ENCODE data around the gene CTSC. TPM values are rescaled to one million over a fixed set of nuclear protein-coding genes. Genes with fewer than 3 reads are reported as not detected.
"Not testable (repeated sequence)": the region's sequence is repeated elsewhere in the genome, so short reads cannot be mapped to it uniquely, and the experiment has no call there.

Gene CTSC
- total RNA-seq, 2 experiments from 2014 or later, result 19.1 to 22.2 TPM

- CTCF ChIA-PET, result interaction anchor here (0.7 kb wide), 1 partner anchor 172 kb away, joined by 3 read pairs; no protein-coding TSS in a partner anchor
- H3K4me1 Mint-ChIP-seq (ENCODE audit: low read depth), result peaks cover 64% of the 10 kb centered on the region
These were observed 9.9 kb downstream of the CTSC start for GRCh38 chr11:88327462-88328143.

GRCh38 chr11:88327061-88327460, 10.5 kb downstream of the CTSC start:
- Mint-ChIP-seq H3K27me3 (ENCODE audit: low read depth) (no peaks in the 10 kb centered on the region), H3K36me3 (ENCODE audit: low read depth) (peaks cover 53% of the 10 kb centered on the region), H3K4me3 (no peak overlapping the region), H3K9me3 (peaks cover 1% of the 10 kb centered on the region), H3K4me1 (ENCODE audit: low read depth) (peaks cover 65% of the 10 kb centered on the region), H3K27ac (no peak overlapping the region)
- intact Hi-C loops (cut with micrococcal nuclease), result no loop called here
- CTCF ChIA-PET, result no interaction called here
- no peak for DNase-seq

More at GRCh38 chr11:88327462-88328143, 9.9 kb downstream of the CTSC start:
- no peak overlapping the region for H3K27ac Mint-ChIP-seq
- H3K9me3 Mint-ChIP-seq, result no peaks in the 10 kb centered on the region
- intact Hi-C loops (cut with micrococcal nuclease), result no loop called here
- H3K4me3 Mint-ChIP-seq, result no peak overlapping the region
- no peak for DNase-seq
- peaks cover 50% of the 10 kb centered on the region for H3K36me3 Mint-ChIP-seq (ENCODE audit: low read depth)
- no peaks in the 10 kb centered on the region for H3K27me3 Mint-ChIP-seq (ENCODE audit: low read depth)

GRCh38 chr11:88326099-88326498, 11.4 kb downstream of the CTSC start:
- Mint-ChIP-seq H3K36me3 (ENCODE audit: low read depth) (peaks cover 58% of the 10 kb centered on the region), H3K27me3 (ENCODE audit: low read depth) (no peaks in the 10 kb centered on the region), H3K9me3 (peaks cover 1% of the 10 kb centered on the region), H3K4me1 (ENCODE audit: low read depth) (peaks cover 65% of the 10 kb centered on the region), H3K4me3 (no peak overlapping the region), H3K27ac (no peak overlapping the region)
- CTCF ChIA-PET, result interaction anchor here (0.5 to 0.7 kb wide), 2 partner anchors 310 to 1923 kb away, joined by 3 to 4 read pairs; no protein-coding TSS in a partner anchor
- no peak for DNase-seq
- intact Hi-C loops (cut with micrococcal nuclease), result no loop called here

- peaks cover 1% of the 10 kb centered on the region for H3K9me3 Mint-ChIP-seq
- DNase-seq, result no peak
- intact Hi-C loops (cut with micrococcal nuclease), result loop anchor here (1.0 kb wide), 1 partner anchor 9 kb away; no protein-coding TSS in a partner anchor
- H3K27me3 Mint-ChIP-seq (ENCODE audit: low read depth), result no peaks in the 10 kb centered on the region
- CTCF ChIA-PET, result interaction anchor here (1.0 kb wide), 1 partner anchor 32 kb away, joined by 3 read pairs; no protein-coding TSS in a partner anchor
- H3K27ac Mint-ChIP-seq, result no peak overlapping the region
- H3K4me1 Mint-ChIP-seq (ENCODE audit: low read depth), result peaks cover 62% of the 10 kb centered on the region
- H3K4me3 Mint-ChIP-seq, result no peak overlapping the region
- peaks cover 54% of the 10 kb centered on the region for H3K36me3 Mint-ChIP-seq (ENCODE audit: low read depth)
These were observed 12.8 kb downstream of the CTSC start for GRCh38 chr11:88324562-88325345.

GRCh38 chr11:88322881-88323280, 14.7 kb downstream of the CTSC start:
- H3K27me3 Mint-ChIP-seq (ENCODE audit: low read depth); intact Hi-C loops (cut with micrococcal nuclease); CTCF ChIA-PET; DNase-seq; H3K27ac Mint-ChIP-seq; H3K9me3 Mint-ChIP-seq; H3K4me3 Mint-ChIP-seq: not testable (repeated sequence)
- Mint-ChIP-seq H3K4me1 (ENCODE audit: low read depth) (peaks cover 50% of the 10 kb centered on the region), H3K36me3 (ENCODE audit: low read depth) (peaks cover 46% of the 10 kb centered on the region)

DNA sequence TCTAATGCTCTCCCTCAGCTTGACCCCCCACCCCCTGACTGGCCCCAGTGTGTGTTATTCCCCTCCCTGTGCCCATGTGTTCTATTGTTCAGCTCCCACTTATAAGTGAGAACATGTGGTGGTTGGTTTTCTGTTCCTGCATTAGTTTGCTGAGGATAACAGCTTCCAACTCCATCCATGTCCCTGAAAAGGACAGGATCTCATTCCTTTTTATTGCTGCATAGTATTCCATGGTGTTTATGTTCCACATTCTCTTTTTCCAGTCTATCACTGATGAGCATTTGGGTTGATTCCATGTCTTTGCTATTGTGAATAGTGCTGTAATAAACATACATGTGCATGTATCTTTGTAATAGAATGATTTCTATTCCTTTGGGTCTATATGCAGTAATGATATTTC, 16.1 kb downstream of the CTSC start:
- CTCF ChIA-PET, result interaction anchor here (0.6 kb wide), 1 partner anchor 114 kb away, joined by 3 read pairs; no protein-coding TSS in a partner anchor
- H3K27me3 Mint-ChIP-seq (ENCODE audit: low read depth); H3K9me3 Mint-ChIP-seq; H3K27ac Mint-ChIP-seq; DNase-seq; intact Hi-C loops (cut with micrococcal nuclease); H3K4me3 Mint-ChIP-seq: not testable (repeated sequence)
- Mint-ChIP-seq H3K36me3 (ENCODE audit: low read depth) (peaks cover 46% of the 10 kb centered on the region), H3K4me1 (ENCODE audit: low read depth) (peaks cover 37% of the 10 kb centered on the region)

GRCh38 chr11:88320149-88320559, 17.4 kb downstream of the CTSC start:
- Mint-ChIP-seq H3K4me3 (no peak overlapping the region), H3K27ac (no peak overlapping the region), H3K36me3 (ENCODE audit: low read depth) (peaks cover 46% of the 10 kb centered on the region), H3K9me3 (peaks cover 1% of the 10 kb centered on the region), H3K27me3 (ENCODE audit: low read depth) (no peaks in the 10 kb centered on the region), H3K4me1 (ENCODE audit: low read depth) (peaks cover 28% of the 10 kb centered on the region)
- CTCF ChIA-PET, result no interaction called here
- intact Hi-C loops (cut with micrococcal nuclease), result no loop called here
- DNase-seq, result no peak

DNA sequence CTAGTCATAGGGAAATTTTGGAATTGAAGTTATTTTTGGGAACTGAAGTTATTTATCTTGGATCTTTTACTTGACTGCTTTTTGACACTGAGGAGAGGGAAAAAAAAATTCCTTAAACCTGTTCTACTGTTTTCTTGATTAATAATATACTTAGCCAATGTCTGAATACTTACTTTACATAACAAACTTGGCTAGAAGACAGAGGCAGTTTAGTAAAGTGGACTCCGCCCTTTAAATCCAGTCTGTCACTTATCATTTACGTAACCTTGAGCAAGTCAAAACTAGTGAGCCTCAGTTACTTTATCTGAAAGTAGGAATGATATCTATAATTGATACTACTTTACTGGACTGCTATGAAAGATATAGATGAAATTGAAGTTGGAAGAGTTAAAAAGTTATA, 19.5 kb downstream of the CTSC start:
- Mint-ChIP-seq H3K27me3 (ENCODE audit: low read depth) (no peaks in the 10 kb centered on the region), H3K9me3 (peaks cover 1% of the 10 kb centered on the region), H3K27ac (no peak overlapping the region), H3K36me3 (ENCODE audit: low read depth) (peaks cover 31% of the 10 kb centered on the region), H3K4me3 (no peak overlapping the region), H3K4me1 (ENCODE audit: low read depth) (peaks cover 14% of the 10 kb centered on the region)
- no peak for DNase-seq
- intact Hi-C loops (cut with micrococcal nuclease), result no loop called here
- CTCF ChIA-PET, result no interaction called here

DNA sequence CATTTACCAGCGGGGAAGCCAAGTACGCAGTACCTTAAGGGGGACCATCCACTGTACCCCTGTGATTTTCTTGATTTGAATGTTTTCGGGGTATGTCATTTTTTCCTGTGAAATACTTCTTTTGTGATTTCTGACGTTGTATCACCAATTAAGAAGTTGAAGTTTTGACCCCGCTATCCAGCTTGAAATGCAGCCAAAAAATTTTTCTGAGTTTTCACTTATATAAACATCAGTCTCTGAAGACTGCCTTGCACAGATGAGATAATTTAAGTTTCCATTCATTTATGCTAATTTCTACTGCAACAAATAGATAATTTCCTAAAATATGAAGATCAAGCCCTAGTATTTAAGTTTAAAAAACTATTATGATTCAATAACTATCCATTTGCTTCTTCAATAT, 20.0 kb downstream of the CTSC start:
- CTCF ChIA-PET, result no interaction called here
- Mint-ChIP-seq H3K36me3 (ENCODE audit: low read depth) (peaks cover 26% of the 10 kb centered on the region), H3K27me3 (ENCODE audit: low read depth) (no peaks in the 10 kb centered on the region), H3K4me3 (no peak overlapping the region), H3K9me3 (peaks cover 1% of the 10 kb centered on the region), H3K4me1 (ENCODE audit: low read depth) (peaks cover 13% of the 10 kb centered on the region), H3K27ac (no peak overlapping the region)
- intact Hi-C loops (cut with micrococcal nuclease), result no loop called here
- DNase-seq, result no peak

GRCh38 chr11:88315981-88316441, 21.5 kb downstream of the CTSC start:
- Mint-ChIP-seq H3K9me3 (no peaks in the 10 kb centered on the region), H3K36me3 (ENCODE audit: low read depth) (peaks cover 11% of the 10 kb centered on the region), H3K27me3 (ENCODE audit: low read depth) (no peaks in the 10 kb centered on the region), H3K27ac (no peak overlapping the region), H3K4me1 (ENCODE audit: low read depth) (peaks cover 6% of the 10 kb centered on the region), H3K4me3 (no peak overlapping the region)
- CTCF ChIA-PET, result interaction anchor here (0.5 kb wide), 1 partner anchor 21 kb away, joined by 3 read pairs; no protein-coding TSS in a partner anchor
- no peak for DNase-seq
- intact Hi-C loops (cut with micrococcal nuclease), result no loop called here

GRCh38 chr11:88315015-88315414, 22.5 kb downstream of the CTSC start:
- intact Hi-C loops (cut with micrococcal nuclease), result no loop called here
- Mint-ChIP-seq H3K4me1 (ENCODE audit: low read depth) (peaks cover under 1% of the 10 kb centered on the region), H3K4me3 (no peak overlapping the region), H3K9me3 (no peaks in the 10 kb centered on the region), H3K27ac (no peak overlapping the region), H3K36me3 (ENCODE audit: low read depth) (peaks cover 8% of the 10 kb centered on the region), H3K27me3 (ENCODE audit: low read depth) (no peaks in the 10 kb centered on the region)
- DNase-seq, result no peak
- CTCF ChIA-PET, result no interaction called here

DNA sequence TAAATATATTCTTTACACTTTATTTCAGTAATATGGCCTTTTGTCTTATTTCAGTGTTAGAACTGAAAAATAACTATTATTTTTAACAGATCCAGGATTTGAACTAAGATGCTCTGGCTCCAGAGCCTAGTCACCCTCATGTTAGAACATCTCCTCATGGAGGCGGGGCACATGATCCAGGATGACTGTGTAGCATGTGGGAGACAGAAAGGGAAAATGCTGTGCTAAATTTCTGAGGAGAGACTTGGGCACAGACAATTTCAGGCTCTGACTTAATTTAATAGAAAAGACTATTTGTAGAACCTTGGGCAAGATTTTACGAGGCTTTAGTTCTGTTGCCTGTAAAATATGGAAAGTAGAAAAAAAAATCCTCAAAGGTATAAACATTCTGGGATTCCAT, 24.1 kb downstream of the CTSC start:
- CTCF ChIA-PET, result no interaction called here
- H3K4me1 Mint-ChIP-seq (ENCODE audit: low read depth), result no peaks in the 10 kb centered on the region
- peaks cover 15% of the 10 kb centered on the region for H3K36me3 Mint-ChIP-seq (ENCODE audit: low read depth)
- H3K9me3 Mint-ChIP-seq, result no peaks in the 10 kb centered on the region
- no peak overlapping the region for H3K27ac Mint-ChIP-seq
- no peaks in the 10 kb centered on the region for H3K27me3 Mint-ChIP-seq (ENCODE audit: low read depth)
- intact Hi-C loops (cut with micrococcal nuclease), result no loop called here
- DNase-seq, result no peak
- H3K4me3 Mint-ChIP-seq, result no peak overlapping the region
